ENCODE results near the gene ZNF331.

- no peak for TF ChIP-seq CTCF (IDR thresholded peaks at IDR 0.05)
- TF ChIP-seq POLR2A (IDR thresholded peaks at IDR 0.05): no peak
These were observed 40.0 kb downstream of the ZNF331 start for GRCh38 chr19:53577968-53578367.
